Neural progenitor cell (in vitro differentiated cells): ENCODE data around the gene ACP4.

ENCODE experiments used
- CTCF ChIP-seq: fragments of 200-600 bp; sonication (generic); IDR thresholded peaks from 2 replicates; pipeline ENCODE4 v1.5.1; 2017; ENCODE audit warnings: antibody characterized with exemption, mild to moderate bottlenecking
- EZH2 ChIP-seq: fragments of 200-600 bp; sonication (generic); IDR thresholded peaks from 2 replicates; pipeline ENCODE4 v1.6.1; 2017; ENCODE audit warnings: antibody characterized with exemption, mild to moderate bottlenecking, moderate library complexity
- EZH2phosphoT487 ChIP-seq: fragments of 200-600 bp; sonication (generic); IDR thresholded peaks from 2 replicates; pipeline ENCODE4 v1.6.1; 2017; ENCODE audit warnings: antibody characterized with exemption

- no peak for TF ChIP-seq EZH2phosphoT487
- TF ChIP-seq EZH2, result no peak
- TF ChIP-seq CTCF, result no peak
Observed at GRCh38 chr19:50796634-50797428, 6.6 kb downstream of the ACP4 start.
